A673 (cell line): ENCODE results near the gene IQCM. TPM values are rescaled to one million over a fixed set of nuclear protein-coding genes. Genes with fewer than 3 reads are reported as not detected.

ENCODE experiments used
- BruUV-seq: library from RNA; stranded (reverse); fragments of 400-500 nt; replicated peaks from 2 replicates; lab custom pipeline; 2021; lab: Mats Ljungman, UMichigan
- CTCF ChIA-PET: fragments of 300-600 bp; sonication (Branson Sonifier 250); formaldehyde crosslinking; loops from one replicate; lab custom pipeline; 2022; ENCODE audit warnings: antibody characterized with exemption; lab: Charles Lee
- POLR2A ChIA-PET: fragments of 300-600 bp; sonication (Branson Sonifier 250); formaldehyde crosslinking; loops from one replicate; lab custom pipeline; 2022; ENCODE audit warnings: antibody characterized with exemption; ENCODE audit not compliant: low non-redundant PET; lab: Charles Lee
- DNase-seq: peaks from one replicate; pipeline ENCODE4 v3.0.0-alpha.2; 2015; ENCODE audit warnings: low spot score
- H3K27ac ChIP-seq: fragments of 200-600 bp; sonication (generic); 2 replicates; pipeline ENCODE4 v1.5.1; 2016; ENCODE audit warnings: mixed run types, low read depth, mild to moderate bottlenecking, mixed read lengths, antibody characterized with exemption, low read length; ENCODE audit not compliant: poor library complexity, severe bottlenecking
- H3K27me3 ChIP-seq: fragments of 200-600 bp; sonication (generic); replicated peaks from 2 replicates; pipeline ENCODE4 v1.6.1; 2017; ENCODE audit warnings: mixed run types, low read depth, mild to moderate bottlenecking, mixed read lengths, antibody characterized with exemption, low read length; ENCODE audit not compliant: insufficient read depth, poor library complexity
- H3K36me3 ChIP-seq: fragments of 200-600 bp; sonication (generic); 2 replicates; pipeline ENCODE4 v1.6.1; 2016; ENCODE audit warnings: mixed run types, mild to moderate bottlenecking, mixed read lengths, antibody characterized with exemption, low read length; ENCODE audit not compliant: insufficient read depth, poor library complexity, severe bottlenecking
- H3K4me1 ChIP-seq: fragments of 200-600 bp; sonication (generic); 2 replicates; pipeline ENCODE4 v1.6.1; 2017; ENCODE audit warnings: mixed run types, mild to moderate bottlenecking, mixed read lengths, antibody characterized with exemption, low read length; ENCODE audit not compliant: insufficient read depth, poor library complexity, severe bottlenecking
- H3K4me3 ChIP-seq: fragments of 200-600 bp; sonication (generic); 2 replicates; pipeline ENCODE4 v1.5.1; 2016; ENCODE audit warnings: low read depth, mixed run types, mild to moderate bottlenecking, mixed read lengths, low read length; ENCODE audit not compliant: poor library complexity, severe bottlenecking
- H3K9me3 ChIP-seq: fragments of 200-600 bp; sonication (generic); 2 replicates; pipeline ENCODE4 v1.6.1; 2016; ENCODE audit warnings: mixed run types, low read depth, mild to moderate bottlenecking, mixed read lengths, antibody characterized with exemption, low read length; ENCODE audit not compliant: poor library complexity, severe bottlenecking
- CTCF ChIP-seq: fragments of 300-800, 200-600 bp; sonication (generic); conservative IDR thresholded peaks from 2 replicates; pipeline ENCODE4 v1.5.1; 2017; ENCODE audit warnings: low read depth, mild to moderate bottlenecking, antibody characterized with exemption, low read length, moderate library complexity, mixed read lengths
- EZH2 ChIP-seq: fragments of 200-600 bp; sonication (generic); IDR thresholded peaks from 2 replicates; pipeline ENCODE4 v1.6.1; 2017; ENCODE audit warnings: borderline replicate concordance, low read depth, mild to moderate bottlenecking, mixed read lengths, antibody characterized with exemption, low read length; ENCODE audit not compliant: poor library complexity, severe bottlenecking
- intact Hi-C: fragments of 100-400 bp; cut with micrococcal nuclease; formaldehyde crosslinking; loops from one replicate; pipeline ENCODE4 v1.10.0; 2022; ENCODE audit not compliant: unreplicated experiment
- total RNA-seq: library from RNA; stranded (reverse); gene quantifications from 2 replicates; pipeline ENCODE4 v1.2.3, GENCODE V29; 2021

IQCM gene
- total RNA-seq, 1 experiment from 2014 or later, result not detected

- Histone ChIP-seq H3K27me3 (no peaks in the 10 kb centered on the region), H3K9me3 (no peaks in the 10 kb centered on the region), H3K36me3 (no peaks in the 10 kb centered on the region), H3K4me3 (no peak overlapping the region), H3K27ac (no peak overlapping the region), H3K4me1 (no peaks in the 10 kb centered on the region)
- ChIA-PET CTCF (no interaction called here), POLR2A (no interaction called here)
- TF ChIP-seq CTCF, result no peak
- TF ChIP-seq EZH2, result no peak
- DNase-seq, result no peak
- intact Hi-C loops, result no loop called here
- BruUV-seq, result no TSS peak
Observed at GRCh38 chr4:149709640-149710039, 106.0 kb downstream of the IQCM start.

- no peaks in the 10 kb centered on the region for H3K9me3 ChIP-seq
- no peaks in the 10 kb centered on the region for H3K27me3 ChIP-seq
- ChIA-PET POLR2A (no interaction called here), CTCF (no interaction called here)
- no peaks in the 10 kb centered on the region for H3K36me3 ChIP-seq
- H3K27ac ChIP-seq, result no peak overlapping the region
- DNase-seq, result no peak
- TF ChIP-seq CTCF, result no peak
- no peak for TF ChIP-seq EZH2
- no peak overlapping the region for H3K4me3 ChIP-seq
- BruUV-seq, result no TSS peak
- H3K4me1 ChIP-seq, result no peaks in the 10 kb centered on the region
- intact Hi-C loops, result no loop called here
Observed at GRCh38 chr4:149708513-149709130, 107.0 kb downstream of the IQCM start.

GRCh38 chr4:149707862-149708261 lies 107.8 kb downstream of the IQCM start:
- H3K27ac ChIP-seq, result no peak overlapping the region
- no peaks in the 10 kb centered on the region for H3K36me3 ChIP-seq
- no peak for TF ChIP-seq EZH2
- no peak for TF ChIP-seq CTCF
- CTCF ChIA-PET, result no interaction called here
- H3K27me3 ChIP-seq, result no peaks in the 10 kb centered on the region
- no peaks in the 10 kb centered on the region for H3K9me3 ChIP-seq
- no peak for DNase-seq
- intact Hi-C loops, result no loop called here
- no peaks in the 10 kb centered on the region for H3K4me1 ChIP-seq
- no TSS peak for BruUV-seq
- POLR2A ChIA-PET, result no interaction called here
- no peak overlapping the region for H3K4me3 ChIP-seq
